Measurements from ENCODE around the gene VNN1. TPM values are rescaled to one million over a fixed set of nuclear protein-coding genes. Genes with fewer than 3 reads are reported as not detected.
"Not testable (repeated sequence)": the region's sequence is repeated elsewhere in the genome, so short reads cannot be mapped to it uniquely, and the experiment has no call there.

Gene VNN1
- total and polyA plus RNA-seq, 11 donors, result 0.29 to 2.2 (median 0.49) TPM

- Histone ChIP-seq H3K27ac (peak overlapping the region in 1 of 12 donors; percentile 3), H3K36me3 (no peaks in the 10 kb centered on the region)
Measured at GRCh38 chr6:132687306-132687705, 26.5 kb downstream of the VNN1 start.

DNA sequence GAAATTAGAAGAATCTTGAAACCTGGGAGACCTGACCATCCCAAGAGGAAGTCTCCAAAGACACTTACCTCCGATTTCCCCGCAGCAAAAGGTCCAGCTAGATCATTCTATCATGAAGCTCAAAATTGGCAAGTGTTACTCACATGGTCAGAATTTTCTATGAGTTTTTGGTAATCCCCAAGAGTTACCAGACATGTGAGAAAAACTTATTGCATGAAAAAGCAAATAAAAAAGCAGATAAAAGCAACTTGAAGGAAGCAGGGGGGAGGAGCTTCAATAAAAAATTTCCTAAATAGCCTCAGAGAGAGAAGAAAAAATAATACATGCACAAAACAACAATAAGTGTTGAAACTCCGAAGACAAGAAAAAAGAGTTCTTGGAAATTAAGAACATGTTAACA is 27.3 kb downstream of the VNN1 start:
- peak overlapping the region in 1 of 12 donors; percentile 3 for H3K27ac ChIP-seq
- H3K4me1 ChIP-seq, result peaks cover 0 to 6% (median 0%) of the 10 kb centered on the region in 12 donors
- intact Hi-C loops (cut with DNase I), result no loop called here
- ATAC-seq (no peak), DNase-seq (no peak)
- H3K27me3 ChIP-seq, result no peaks in the 10 kb centered on the region
- H3K4me3 ChIP-seq, result no peak overlapping the region
- H3K36me3 ChIP-seq, result no peaks in the 10 kb centered on the region
- no peak for TF ChIP-seq POLR2A (IDR thresholded peaks at IDR 0.05)
- 67 to 92% (median 83%) methylated on average over 3 of the region's 3 CpGs for WGBS, 4 donors
- peaks cover 0 to 6% (median 0%) of the 10 kb centered on the region in 12 donors for H3K9me3 ChIP-seq

More at GRCh38 chr6:132687306-132687705, 26.5 kb downstream of the VNN1 start:
- Histone ChIP-seq H3K4me1 (peaks cover 0 to 6% (median 0%) of the 10 kb centered on the region in 12 donors), H3K4me3 (no peak overlapping the region), H3K9me3 (peaks cover 0 to 6% (median 0%) of the 10 kb centered on the region in 12 donors), H3K27me3 (no peaks in the 10 kb centered on the region)
- no peak for ATAC-seq
- intact Hi-C loops (cut with DNase I), result no loop called here
- TF ChIP-seq POLR2A (IDR thresholded peaks at IDR 0.05), result no peak
- TF ChIP-seq, protein P1, sequence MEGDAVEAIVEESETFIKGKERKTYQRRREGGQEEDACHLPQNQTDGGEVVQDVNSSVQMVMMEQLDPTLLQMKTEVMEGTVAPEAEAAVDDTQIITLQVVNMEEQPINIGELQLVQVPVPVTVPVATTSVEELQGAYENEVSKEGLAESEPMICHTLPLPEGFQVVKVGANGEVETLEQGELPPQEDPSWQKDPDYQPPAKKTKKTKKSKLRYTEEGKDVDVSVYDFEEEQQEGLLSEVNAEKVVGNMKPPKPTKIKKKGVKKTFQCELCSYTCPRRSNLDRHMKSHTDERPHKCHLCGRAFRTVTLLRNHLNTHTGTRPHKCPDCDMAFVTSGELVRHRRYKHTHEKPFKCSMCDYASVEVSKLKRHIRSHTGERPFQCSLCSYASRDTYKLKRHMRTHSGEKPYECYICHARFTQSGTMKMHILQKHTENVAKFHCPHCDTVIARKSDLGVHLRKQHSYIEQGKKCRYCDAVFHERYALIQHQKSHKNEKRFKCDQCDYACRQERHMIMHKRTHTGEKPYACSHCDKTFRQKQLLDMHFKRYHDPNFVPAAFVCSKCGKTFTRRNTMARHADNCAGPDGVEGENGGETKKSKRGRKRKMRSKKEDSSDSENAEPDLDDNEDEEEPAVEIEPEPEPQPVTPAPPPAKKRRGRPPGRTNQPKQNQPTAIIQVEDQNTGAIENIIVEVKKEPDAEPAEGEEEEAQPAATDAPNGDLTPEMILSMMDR (IDR thresholded peaks at IDR 0.05), result no peak
- DNase-seq, result no peak
- WGBS, 4 donors, result 44 to 51% (median 47%) methylated on average over 5 of the region's 5 CpGs

GRCh38 chr6:132685009-132685408 is 28.8 kb downstream of the VNN1 start:
- peaks cover 0 to 6% (median 0%) of the 10 kb centered on the region in 12 donors for H3K4me1 ChIP-seq
- ATAC-seq (peak in 1 of 4 donors; percentile 30), DNase-seq (no peak)
- H3K27me3 ChIP-seq, result no peaks in the 10 kb centered on the region
- no peak overlapping the region for H3K4me3 ChIP-seq
- no peak for TF ChIP-seq POLR2A (IDR thresholded peaks at IDR 0.05)
- TF ChIP-seq, protein P1 (IDR thresholded peaks at IDR 0.05), result no peak
- 67 to 72% (median 71%) methylated on average over 3 of the region's 3 CpGs for WGBS, 4 donors
- H3K36me3 ChIP-seq, result no peaks in the 10 kb centered on the region
- peaks cover 0 to 6% (median 0%) of the 10 kb centered on the region in 12 donors for H3K9me3 ChIP-seq
- intact Hi-C loops (cut with DNase I), result no loop called here
- H3K27ac ChIP-seq, result no peak overlapping the region

- no peaks in the 10 kb centered on the region for H3K36me3 ChIP-seq
- intact Hi-C loops (cut with DNase I), result no loop called here
- TF ChIP-seq POLR2A (IDR thresholded peaks at IDR 0.05), result no peak
- TF ChIP-seq, protein P1 (IDR thresholded peaks at IDR 0.05), result no peak
Measured at GRCh38 chr6:132684272-132684671, 29.6 kb downstream of the VNN1 start.

GRCh38 chr6:132683543-132683942 is 30.3 kb downstream of the VNN1 start:
- H3K4me3 ChIP-seq, result no peak overlapping the region
- no peaks in the 10 kb centered on the region for H3K27me3 ChIP-seq
- no peak for ATAC-seq
- peaks cover 0 to 15% (median 0%) of the 10 kb centered on the region in 12 donors for H3K4me1 ChIP-seq
- TF ChIP-seq, protein P1 (IDR thresholded peaks at IDR 0.05), result no peak
- TF ChIP-seq POLR2A (IDR thresholded peaks at IDR 0.05), result no peak
- no peak for DNase-seq
- H3K9me3 ChIP-seq, result peaks cover 0 to 6% (median 0%) of the 10 kb centered on the region in 12 donors
- intact Hi-C loops (cut with DNase I), result no loop called here
- WGBS, 4 donors, result 63 to 72% (median 70%) methylated on average over 6 of the region's 6 CpGs
- no peak overlapping the region for H3K27ac ChIP-seq
- H3K36me3 ChIP-seq, result no peaks in the 10 kb centered on the region

More at GRCh38 chr6:132684272-132684671, 29.6 kb downstream of the VNN1 start:
- Histone ChIP-seq H3K27ac (no peak overlapping the region), H3K4me1 (peaks cover 0 to 10% (median 0%) of the 10 kb centered on the region in 12 donors), H3K27me3 (no peaks in the 10 kb centered on the region), H3K4me3 (no peak overlapping the region), H3K9me3 (peaks cover 0 to 6% (median 0%) of the 10 kb centered on the region in 12 donors)
- 82 to 89% (median 87%) methylated on average over 6 of the region's 6 CpGs for WGBS, 4 donors
- DNase-seq (no peak), ATAC-seq (no peak)

GRCh38 chr6:132679094-132679493 is 34.8 kb downstream of the VNN1 start:
- not testable (repeated sequence) for H3K27me3 ChIP-seq, ATAC-seq
- intact Hi-C loops (cut with DNase I), result loop anchor here in 3 of 10 donors (10.0 kb wide), 2 partner anchors 86 to 116 kb away; partner anchors contain the start of gene SLC18B1 (in 2 of the 3)

More at GRCh38 chr6:132679094-132679493, 34.8 kb downstream of the VNN1 start:
- H3K36me3 ChIP-seq, H3K27ac ChIP-seq, H3K9me3 ChIP-seq, DNase-seq, H3K4me3 ChIP-seq: not testable (repeated sequence)
- peaks cover 0 to 20% (median 0%) of the 10 kb centered on the region in 12 donors for H3K4me1 ChIP-seq

All from heart left ventricle (tissue), 16 donors.